NCI-H526 treated with DMSO at 0.1 percent for 48 hours (cell line): ENCODE results near the gene IL27RA.
"Not testable (repeated sequence)": the region's sequence is repeated elsewhere in the genome, so short reads cannot be mapped to it uniquely, and the experiment has no call there.

Experiments used
- DNase-seq: peaks from one replicate; lab custom pipeline; 2025; lab: John Stamatoyannopoulos, UW

The IL27RA gene

DNA sequence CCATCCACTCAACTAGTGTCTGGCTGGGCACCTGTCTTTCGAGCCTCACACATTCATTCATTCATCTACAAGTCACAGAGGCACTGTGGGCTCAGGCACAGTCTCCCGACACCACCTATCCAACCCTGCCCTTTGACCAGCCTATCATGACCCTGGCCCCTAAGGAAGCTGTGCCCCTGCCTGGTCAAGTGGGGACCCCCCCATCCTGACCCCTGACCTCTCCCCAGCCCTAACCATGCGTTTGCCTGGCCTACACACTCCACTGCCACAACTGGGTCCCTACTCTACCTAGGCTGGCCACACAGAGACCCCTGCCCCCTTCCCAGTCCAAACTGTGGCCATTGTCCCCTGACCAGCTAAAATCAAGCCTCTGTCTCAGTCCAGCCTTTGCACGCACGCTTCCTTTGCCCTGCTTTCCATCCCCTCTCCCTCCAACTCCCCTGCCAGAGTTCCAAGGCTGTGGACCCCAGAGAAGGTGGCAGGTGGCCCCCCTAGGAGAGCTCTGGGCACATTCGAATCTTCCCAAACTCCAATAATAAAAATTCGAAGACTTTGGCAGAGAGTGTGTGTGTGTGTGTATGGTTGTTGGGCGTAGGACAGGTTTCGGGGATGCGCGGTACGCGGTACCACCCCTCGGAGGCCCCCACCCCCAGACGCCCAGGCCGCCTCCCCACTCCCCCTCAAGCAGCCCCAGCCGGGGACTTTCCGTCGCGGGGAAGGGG lies 404 bp upstream of the IL27RA start:
- no peak for DNase-seq

DNA sequence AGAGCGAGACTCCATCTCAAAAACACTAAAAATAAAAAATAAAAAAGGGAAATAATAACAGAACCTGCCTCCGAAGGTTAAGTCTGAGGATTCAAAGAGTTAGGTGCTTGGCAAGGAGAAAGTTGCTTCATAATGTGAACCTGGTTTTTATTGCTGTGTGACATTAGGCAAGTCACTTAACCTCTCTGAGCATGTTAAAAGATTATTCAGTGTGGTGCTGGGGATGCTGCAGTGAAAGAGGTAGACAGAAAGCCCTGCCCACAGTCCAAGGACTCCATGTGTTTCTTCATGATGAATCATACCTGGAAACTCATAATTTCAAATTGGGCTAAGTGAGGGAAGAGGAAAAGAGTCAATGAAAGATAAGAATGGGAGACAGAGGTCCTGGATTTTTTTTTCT lies 2.4 kb downstream of the IL27RA start:
- no peak for DNase-seq

GRCh38 chr19:14035159-14035558 lies 3.6 kb downstream of the IL27RA start:
- not testable (repeated sequence) for DNase-seq

- no peak for DNase-seq
Measured at GRCh38 chr19:14035706-14036105, 4.1 kb downstream of the IL27RA start.

DNA sequence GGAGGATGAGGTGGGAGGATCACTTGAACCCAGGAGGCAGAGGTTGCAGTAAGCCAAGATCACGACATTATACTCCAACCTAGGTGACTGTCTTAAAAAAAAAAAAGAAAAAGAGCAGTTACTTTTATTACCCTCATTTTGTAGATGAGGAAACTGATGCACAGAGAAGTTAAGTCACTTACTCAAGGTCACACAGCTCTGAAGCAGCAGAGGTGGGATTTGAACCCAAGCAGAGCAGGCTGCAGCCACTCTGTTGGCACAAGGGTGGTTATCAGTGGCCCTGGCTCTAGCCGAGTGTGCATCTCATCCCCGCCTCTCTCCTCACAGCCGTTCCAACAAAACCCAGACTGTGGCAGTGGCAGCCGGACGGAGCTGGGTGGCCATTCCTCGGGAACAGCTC lies 7.6 kb downstream of the IL27RA start:
- no peak for DNase-seq

GRCh38 chr19:14042659-14043608 lies 11.4 kb downstream of the IL27RA start:
- DNase-seq, result not testable (repeated sequence)

DNA sequence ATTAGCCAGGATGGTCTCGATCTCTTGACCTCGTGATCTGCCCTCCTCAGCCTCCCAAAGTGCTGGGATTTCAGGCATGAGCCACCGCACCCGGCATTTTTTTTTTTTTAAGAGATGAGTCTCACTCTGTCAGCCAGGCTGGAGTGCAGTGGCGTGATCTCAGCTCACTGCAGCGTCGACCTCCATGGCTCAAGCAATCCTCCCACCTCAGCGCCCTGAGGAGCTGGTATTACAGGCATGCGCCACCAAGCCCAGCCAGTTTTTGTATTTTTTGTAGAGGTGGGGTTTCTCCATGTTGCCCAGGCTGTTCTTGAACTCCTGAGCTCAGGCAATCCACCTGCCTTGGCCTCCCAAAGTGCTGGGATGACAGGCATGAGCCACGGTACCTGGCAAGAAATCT lies 16.3 kb downstream of the IL27RA start:
- DNase-seq, result not testable (repeated sequence)

GRCh38 chr19:14048443-14049153 lies 17.0 kb downstream of the IL27RA start:
- DNase-seq, result no peak

DNA sequence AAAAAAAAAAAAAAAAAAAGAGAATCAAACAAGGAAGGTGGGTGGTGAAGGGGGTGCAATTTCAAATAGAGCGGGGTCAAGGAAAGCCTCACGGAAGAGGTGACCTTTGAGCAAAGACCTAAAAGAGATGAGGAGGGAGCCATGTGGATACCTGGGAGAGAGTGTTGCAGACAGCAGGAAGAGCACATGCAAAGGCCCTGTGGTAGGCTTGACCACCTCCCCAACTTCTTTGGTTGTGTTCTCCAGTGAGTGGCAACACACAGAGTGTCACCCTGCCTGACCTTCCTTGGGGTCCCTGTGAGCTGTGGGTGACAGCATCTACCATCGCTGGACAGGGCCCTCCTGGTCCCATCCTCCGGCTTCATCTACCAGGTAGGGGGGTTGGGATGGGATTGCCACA lies 18.9 kb downstream of the IL27RA start:
- no peak for DNase-seq

DNA sequence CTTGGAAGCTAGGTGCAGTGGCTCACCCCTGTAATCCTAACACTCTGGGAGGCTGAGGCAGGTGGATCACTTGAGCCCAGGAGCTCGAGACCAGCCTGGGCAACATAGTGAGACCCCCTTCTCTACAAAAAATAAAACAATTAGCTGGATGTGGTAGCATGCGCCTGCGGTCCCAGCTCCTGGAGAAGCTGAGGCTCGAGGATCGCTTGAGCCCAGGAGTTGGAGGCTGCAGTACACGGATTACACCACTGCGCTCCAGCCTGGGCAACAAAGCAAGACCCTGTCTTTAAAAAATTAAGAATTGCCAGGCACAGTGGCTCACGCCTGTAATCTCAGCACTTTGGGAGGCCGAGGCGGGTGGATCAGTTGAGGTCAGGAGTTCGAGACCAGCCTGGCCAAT lies 19.4 kb downstream of the IL27RA start:
- DNase-seq, result not testable (repeated sequence)

GRCh38 chr19:14051980-14052379 lies 20.4 kb downstream of the IL27RA start:
- DNase-seq, result no peak

DNA sequence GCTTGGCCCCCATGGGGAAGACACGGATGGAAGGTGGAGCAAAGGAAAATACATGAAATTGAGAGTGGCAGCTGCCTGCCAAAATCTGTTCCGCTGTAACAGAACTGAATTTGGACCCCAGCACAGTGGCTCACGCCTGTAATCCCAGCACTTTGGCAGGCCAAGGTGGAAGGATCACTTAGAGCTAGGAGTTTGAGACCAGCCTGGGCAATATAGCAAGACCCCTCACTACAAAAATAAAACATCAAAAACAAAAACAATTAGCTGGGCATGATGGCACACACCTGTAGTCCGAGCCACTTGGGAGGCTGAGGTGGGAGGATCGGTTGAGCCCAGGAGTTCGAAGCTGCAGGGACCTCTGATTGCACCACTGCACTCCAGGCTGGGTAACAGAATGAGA lies 20.9 kb downstream of the IL27RA start:
- no peak for DNase-seq

- DNase-seq, result no peak
Measured at GRCh38 chr19:14053032-14053431, 21.5 kb downstream of the IL27RA start.

GRCh38 chr19:14053500-14053899 lies 21.9 kb downstream of the IL27RA start:
- DNase-seq, result no peak

- DNase-seq, result no peak
Measured at GRCh38 chr19:14054099-14054498, 22.5 kb downstream of the IL27RA start.

- no peak for DNase-seq
Measured at GRCh38 chr19:14054721-14055120, 23.2 kb downstream of the IL27RA start.

GRCh38 chr19:14055396-14055795 lies 23.8 kb downstream of the IL27RA start:
- no peak for DNase-seq

DNA sequence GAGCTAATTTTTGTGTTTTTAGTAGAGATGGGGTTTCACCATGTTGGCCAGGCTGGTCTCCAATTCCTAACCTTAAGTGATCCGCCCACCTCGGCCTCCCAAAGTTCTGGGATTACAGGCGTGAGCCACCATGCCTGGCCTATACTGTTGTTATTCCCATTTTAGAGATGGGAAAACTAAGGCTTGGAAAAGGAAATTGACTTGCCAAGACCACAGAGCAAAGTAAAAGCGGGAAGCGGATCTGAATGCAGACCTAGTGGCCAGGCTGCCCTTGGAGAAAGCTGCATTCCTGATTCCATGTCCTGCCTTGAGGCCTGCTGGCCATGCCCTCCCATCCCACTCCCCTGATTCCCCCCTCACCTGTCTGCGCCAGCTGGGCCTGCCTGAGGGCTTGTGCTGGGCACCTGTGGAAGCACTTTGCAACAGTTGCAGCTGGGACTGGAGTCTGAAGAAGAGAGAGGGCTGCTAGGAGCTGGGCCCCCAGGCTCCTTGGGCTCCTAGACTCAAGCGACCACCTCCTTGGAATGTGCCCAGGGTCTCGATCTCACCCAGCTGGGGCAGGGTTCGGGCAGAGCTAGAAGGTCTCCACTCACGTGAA lies 24.6 kb downstream of the IL27RA start:
- no peak for DNase-seq

- no peak for DNase-seq
Measured at GRCh38 chr19:14056741-14057356, 25.3 kb downstream of the IL27RA start.

DNA sequence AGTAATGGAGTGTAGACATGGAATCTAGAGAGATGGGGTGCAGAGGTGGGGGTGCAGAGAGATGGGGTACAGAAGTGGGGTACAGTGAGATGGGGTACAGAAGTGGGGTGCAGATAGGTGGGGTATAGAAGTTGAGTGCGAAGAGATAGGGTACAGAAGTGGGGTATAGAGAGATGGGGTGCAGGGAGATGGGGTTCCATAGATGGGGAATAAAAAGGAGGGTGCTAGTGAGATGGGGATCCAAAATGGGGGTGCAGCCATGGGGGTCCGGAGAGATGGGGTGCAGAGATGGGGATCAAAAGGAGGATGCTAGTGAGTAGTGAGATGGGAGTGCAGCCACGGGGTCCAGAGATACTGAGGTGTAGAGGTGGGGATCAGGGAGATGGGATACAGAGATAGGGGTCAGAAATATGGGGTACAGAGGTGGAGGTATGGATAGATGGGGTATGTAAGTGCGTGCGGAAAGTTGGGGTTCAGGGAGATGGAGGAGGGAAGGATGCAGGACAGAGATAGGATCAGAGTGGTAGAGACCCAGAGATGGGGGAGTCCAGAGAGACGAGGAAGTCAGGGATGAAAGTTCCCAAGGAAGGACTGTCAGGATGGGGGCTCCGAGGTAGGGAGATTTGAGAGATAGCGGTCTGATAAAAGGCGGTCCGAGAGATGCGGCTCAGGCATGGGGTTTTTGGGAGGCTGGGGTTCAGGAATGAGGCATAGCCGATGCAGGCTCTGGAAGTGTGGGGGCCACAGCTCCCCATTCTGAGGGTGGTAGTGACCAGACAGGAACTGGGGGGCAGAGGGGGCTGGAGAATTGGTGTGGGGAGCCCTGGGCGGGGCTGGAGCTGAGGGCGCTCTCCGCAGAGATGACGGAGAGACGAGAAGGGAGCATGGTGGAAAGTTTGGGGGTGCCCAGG lies 26.9 kb downstream of the IL27RA start:
- no peak for DNase-seq

DNA sequence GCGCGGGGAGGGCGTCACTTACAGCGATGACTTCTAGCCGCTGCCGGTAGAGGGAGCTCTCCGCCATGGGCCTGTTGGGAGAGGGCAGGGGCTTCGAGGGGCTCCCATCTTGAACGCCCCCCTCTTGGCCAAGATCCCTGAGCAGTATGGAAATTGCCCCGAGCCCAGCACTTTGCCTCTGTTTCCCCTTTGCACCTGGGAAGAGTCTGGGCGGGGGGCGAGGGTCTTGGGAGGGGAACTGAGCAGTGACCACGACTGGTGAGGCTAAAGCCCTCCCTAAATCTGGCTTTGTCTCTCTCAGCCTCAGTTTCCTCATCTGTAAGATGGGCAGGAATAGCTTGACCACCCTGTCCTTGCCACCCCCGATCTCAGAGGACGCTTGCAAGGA lies 27.5 kb downstream of the IL27RA start:
- no peak for DNase-seq
